IPS DF 19.7 (cell line): ENCODE results near the gene CST9L.

Experiments used
- DNase-seq: peaks from one replicate; pipeline ENCODE4 v3.0.0-alpha.2; 2013; ENCODE audit warnings: low read depth, low spot score

CST9L gene

DNA sequence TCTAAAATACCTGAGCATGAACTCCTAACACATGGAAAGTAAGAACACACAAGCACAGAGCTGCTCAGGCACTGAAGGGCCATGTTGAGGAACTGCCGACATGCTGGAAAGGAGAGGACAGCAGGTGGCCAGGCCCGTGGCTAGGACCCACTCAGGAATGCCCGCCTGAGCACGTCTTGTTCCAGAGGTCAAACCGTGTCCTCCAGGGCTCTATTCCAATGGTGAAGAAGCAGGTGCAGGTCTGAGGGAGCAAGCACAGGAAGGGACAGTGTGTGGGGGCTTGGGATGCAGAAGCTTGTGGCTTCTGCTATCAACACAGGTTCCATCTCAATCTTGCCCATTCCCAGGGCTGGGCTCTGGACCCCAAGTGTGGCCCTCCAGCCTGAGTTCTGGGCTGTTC, 20.7 kb downstream of the CST9L start:
- no peak for DNase-seq

DNA sequence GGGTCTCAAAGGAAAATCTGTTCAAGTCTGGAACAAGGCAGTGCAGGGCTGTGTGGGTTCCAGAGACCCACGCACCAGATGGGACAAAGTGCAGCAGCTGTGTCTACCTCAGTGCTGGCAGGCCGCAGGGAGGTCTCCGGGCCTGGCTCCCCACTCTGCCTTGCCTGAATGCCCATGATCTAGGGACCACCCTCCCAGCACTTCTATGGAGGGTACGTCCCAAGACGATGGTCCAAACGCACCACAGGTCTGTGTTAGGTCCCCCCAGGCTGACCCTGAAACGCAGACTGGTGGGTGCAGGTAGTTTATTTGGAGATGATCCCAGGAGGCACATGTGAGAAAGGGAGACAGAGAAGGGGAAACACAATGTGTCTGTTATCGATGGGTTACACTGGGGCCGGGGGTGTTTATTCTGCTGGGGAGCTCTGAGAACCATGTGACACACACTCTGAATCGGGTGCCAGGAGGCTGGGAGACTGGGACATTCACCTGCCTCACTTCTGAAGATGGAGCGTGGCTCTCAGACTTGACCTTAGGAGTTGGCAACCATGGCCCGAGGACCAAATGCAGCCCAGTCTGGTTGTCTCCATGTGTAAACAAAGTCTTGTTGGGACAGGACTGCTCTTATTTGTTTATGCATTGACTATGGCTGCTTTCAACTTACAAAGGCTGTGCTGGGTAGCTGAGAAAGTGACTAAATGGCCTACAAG, 21.7 kb downstream of the CST9L start:
- no peak for DNase-seq

- no peak for DNase-seq
Measured at GRCh38 chr20:23544133-23544532, 24.2 kb downstream of the CST9L start.

- no peak for DNase-seq
Measured at GRCh38 chr20:23542801-23543200, 25.5 kb downstream of the CST9L start.

DNA sequence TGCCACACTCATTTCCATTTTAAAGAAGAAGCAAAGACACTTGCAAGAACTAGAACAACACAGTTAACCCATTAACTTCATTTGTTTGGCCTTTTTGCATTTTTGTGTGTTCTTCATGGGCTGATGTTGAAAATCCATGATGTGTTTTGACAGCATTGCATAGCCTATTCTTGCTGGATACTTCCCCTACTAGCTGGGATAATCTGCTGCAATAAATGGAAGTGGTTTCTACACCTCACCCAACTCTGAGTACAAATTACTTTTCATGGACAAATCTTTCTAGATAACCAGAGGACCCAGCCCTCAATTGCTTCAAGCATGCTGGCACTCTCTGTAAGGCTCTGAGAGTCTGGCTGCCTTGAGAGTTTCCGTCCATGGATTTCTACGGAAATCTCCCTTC, 26.5 kb downstream of the CST9L start:
- no peak for DNase-seq

DNA sequence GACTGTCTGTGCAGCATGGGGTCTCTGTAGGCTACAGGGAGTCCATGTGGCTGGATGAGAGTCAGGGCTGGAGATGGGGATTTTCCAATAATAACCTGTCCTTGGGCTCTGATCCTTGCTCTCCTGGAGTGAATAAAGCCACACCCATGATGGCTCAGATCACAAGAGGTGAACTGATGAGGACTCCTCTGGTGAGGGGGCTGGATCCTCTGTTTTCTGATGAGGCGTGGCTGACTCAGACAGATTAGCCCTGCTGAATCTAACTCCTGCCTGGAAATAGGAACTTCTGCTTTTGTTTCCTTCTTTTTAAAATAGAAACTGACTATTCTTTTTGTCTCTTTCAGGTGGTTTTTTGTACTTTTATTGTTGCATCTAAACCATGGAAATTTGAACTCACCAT, 27.0 kb downstream of the CST9L start:
- no peak for DNase-seq

DNA sequence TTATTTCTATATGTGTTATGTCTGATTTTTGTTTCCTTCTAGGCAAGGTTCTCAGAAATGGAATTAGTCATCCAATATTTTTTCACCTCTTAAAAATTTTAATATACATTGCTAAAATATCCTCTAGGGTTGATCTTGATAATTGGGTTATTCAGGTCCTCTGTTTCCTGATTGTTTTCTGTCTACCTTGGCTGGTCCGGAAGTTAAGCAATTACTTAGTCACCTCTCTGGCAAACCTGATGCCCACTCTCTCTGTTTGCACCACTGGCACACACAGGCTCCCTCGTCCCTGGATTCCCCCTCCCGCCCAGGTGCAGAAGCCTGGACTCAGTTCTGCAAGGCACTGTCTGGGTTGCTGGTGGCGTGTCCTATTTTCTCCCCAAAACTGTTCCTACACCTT, 27.7 kb downstream of the CST9L start:
- DNase-seq = no peak

GRCh38 chr20:23537030-23537429, 31.3 kb downstream of the CST9L start:
- DNase-seq = no peak

DNA sequence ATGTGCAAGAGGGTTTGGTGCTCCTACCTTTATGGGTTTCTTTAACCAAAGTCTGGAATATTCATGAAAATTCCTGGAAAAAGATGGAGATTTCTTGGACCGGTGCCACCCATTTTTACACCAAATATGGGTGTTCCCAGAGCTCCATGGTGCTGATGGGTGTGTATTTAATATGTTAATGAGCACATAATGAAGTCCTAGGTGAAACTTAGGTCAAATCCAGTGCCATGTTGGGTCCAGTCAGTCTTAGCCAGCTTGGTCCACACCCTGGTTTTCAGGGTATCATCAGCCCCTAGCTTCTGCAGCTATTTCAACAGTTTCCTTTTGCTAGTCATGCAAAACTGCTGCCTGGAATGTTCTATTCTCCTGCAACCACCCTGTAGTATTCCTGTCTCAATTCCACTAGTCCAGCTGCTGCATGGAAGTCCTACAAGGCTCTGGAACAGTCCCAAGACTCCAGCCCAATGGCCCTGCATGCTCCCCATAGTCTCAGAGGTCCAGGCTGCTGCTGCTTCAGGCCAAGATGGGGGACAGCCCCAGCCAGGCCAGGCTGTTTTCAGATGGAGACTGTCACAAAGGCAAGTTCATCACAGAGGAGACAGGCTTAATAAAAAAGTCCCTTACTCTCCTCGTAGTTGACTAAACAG, 31.8 kb downstream of the CST9L start:
- DNase-seq = no peak

- DNase-seq = no peak
Measured at GRCh38 chr20:23534801-23535593, 33.3 kb downstream of the CST9L start.

DNA sequence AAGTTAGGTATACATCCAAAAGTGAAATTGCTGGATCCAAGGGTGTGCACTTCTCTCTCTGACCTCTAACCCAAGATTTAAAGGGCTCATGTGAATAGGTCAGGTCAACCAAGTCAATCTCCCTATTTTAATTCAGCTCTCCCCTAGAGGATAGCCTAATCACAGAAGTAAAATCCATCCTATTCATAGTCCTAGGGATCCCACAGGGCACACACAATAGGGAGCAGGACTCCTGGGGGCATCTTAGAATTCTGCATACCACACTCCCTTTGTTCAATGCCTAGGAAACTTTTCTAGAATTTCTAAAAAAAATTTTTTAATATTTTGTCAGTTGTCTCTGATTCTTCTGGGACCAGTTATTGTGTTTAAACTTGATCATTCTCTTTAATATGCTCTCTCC, 35.1 kb downstream of the CST9L start:
- peak; percentile 38 for DNase-seq

GRCh38 chr20:23532533-23532932, 35.8 kb downstream of the CST9L start:
- no peak for DNase-seq

- no peak for DNase-seq
Measured at GRCh38 chr20:23530937-23531567, 37.2 kb downstream of the CST9L start.

- DNase-seq = no peak
Measured at GRCh38 chr20:23528867-23529431, 39.3 kb downstream of the CST9L start.

- no peak for DNase-seq
Measured at GRCh38 chr20:23526850-23527249, 41.4 kb downstream of the CST9L start.

GRCh38 chr20:23524146-23524545, 44.1 kb downstream of the CST9L start:
- DNase-seq = no peak

DNA sequence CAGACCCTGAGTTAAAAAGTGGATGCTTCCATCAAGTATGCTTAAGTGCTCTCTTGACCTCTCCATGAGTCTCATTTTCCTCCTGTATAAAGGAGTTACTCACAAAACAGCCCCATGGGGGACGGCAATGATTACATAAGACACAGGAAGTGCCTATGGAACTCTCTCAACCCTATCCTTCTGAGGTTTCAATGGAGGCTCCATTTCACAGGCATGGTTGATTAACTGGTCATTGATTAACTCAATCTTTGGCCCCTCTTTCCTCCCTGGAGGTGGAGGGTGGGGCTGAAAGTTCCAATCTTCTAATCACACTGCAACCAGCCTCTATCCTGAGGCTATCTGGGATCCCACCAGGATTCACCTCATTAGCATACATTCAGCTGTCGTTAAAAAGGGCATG, 48.1 kb downstream of the CST9L start:
- no peak for DNase-seq

DNA sequence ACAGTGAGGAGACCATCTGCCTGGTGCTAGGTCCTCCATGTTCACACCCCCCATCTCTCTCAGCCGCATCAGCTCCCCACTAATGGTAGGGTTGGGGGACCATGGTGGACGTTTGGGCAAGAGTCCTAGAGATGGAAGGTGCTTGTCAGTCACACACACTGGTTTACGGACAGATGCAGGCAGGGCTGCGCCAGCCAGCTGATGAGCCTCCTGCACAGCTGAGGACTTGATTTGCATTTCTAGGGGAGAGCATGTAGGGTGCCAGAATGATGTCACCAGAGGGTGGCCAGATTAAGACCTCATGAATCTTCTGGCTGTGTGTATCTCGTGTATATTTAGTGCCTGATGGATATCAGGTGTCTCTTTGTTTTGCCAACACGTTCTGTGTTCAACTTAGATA, 48.7 kb downstream of the CST9L start:
- no peak for DNase-seq

- no peak for DNase-seq
Measured at GRCh38 chr20:23517719-23518118, 50.6 kb downstream of the CST9L start.

DNA sequence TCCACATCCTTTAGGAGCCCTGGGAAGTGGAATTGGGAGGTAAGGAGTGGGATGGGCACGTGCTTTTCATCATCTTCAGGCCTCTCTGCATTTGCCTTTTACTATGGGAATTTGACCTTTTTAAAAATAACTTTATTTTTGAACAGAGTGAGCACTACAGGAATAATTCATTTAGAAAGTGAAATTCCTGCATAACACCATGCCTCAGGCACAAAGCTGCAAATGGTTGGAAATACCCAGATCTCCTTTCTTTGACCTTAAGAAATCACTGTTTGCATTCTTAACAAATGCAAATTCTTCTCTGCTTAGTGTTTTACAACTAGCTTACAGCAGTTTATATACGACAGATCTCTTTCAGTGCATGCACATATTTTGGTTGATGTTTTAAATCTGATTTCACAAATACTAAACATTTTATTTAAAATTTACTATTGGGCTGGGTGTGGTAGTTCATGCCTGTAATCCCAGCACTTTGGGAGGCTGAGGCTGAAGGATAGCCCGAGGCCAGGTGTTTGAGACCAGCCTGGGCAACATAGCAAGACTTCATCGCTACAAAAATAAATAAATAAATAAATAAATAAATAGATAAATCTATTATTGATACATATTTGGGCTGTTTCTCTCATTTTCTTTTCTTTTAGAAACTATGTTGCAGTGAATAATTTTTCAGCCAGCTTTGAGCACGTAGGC, 52.9 kb downstream of the CST9L start:
- DNase-seq = no peak

DNA sequence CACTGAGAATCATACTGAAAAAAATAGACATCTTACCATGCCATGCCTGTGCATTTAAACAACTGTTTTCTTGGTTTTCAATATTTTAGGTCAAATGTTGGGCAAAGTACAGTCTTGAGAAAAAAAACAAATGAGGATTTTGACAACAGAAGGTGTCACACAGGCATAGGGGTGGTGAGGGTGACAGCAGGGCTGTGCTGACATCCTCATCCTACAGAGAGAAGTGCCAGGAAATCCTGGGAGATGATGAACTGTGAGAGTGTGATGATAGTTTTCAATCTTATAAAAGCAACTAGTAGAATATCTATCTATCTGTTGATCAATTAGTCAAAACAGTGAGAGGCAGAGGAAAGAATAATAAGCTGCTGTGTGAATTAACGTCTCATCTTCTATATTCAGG, 53.4 kb downstream of the CST9L start:
- no peak for DNase-seq
